A549 (cell line): ENCODE data around the gene IDH2. TPM values are rescaled to one million over a fixed set of nuclear protein-coding genes. Genes with fewer than 3 reads are reported as not detected.

ENCODE experiments used
- ATAC-seq, 2 experiments: fragments of 200-7000 bp in 1 of 2; fragments of >200 bp in 1 of 2; cut with Nextera tagmentation in 1 of 2; cut with Tn5 transposase in 1 of 2; 3 replicates each; pipeline versions ENCODE4 v1.8.0 to v1.9.1; 2018 to 2020; ENCODE audit warnings: mild to moderate bottlenecking in 1 of 2, moderate library complexity in 1 of 2
- CTCF ChIA-PET: fragments of 300-600 bp; sonication (Branson Sonifier 250); formaldehyde crosslinking; extraction: SDS; loops from one replicate; lab custom pipeline; 2021; ENCODE audit warnings: antibody characterized with exemption, inconsistent platforms; lab: Yijun Ruan, JAX
- POLR2A ChIA-PET: fragments of 350-600 bp; formaldehyde crosslinking; extraction: SDS; loops from one replicate; lab custom pipeline; 2021; ENCODE audit warnings: antibody characterized with exemption, inconsistent platforms; lab: Yijun Ruan, JAX
- DNase-seq, 2 experiments: peaks; one replicate each; pipeline versions ENCODE4 v3.0.0 to v3.0.0-alpha.2; 2011 to 2016; ENCODE audit warnings: low read depth in 1 of 2, low spot score in 1 of 2
- FAIRE-seq: peaks from 2 replicates; lab custom pipeline; 2011; peaks lifted over from hg19 to GRCh38; lab: Jason Lieb, UNC
- H3K27ac ChIP-seq, 2 experiments: fragments of >200 bp; sonication (Bioruptor Twin); formaldehyde crosslinking; 3 replicates each; pipeline ENCODE4 v1.5.1; 2016 to 2017
- H3K4me1 ChIP-seq: fragments of >200 bp; sonication (Bioruptor Twin); formaldehyde crosslinking; 3 replicates; pipeline ENCODE4 v1.6.1; 2016
- H3K4me2 ChIP-seq: fragments of >200 bp; sonication (Bioruptor Twin); formaldehyde crosslinking; 3 replicates; pipeline ENCODE4 v1.6.1; 2016
- H3K4me3 ChIP-seq: fragments of >200 bp; sonication (Bioruptor Twin); formaldehyde crosslinking; 3 replicates; pipeline ENCODE4 v1.5.1; 2016
- H3K9me3 ChIP-seq: fragments of >200 bp; sonication (Bioruptor Twin); formaldehyde crosslinking; 3 replicates; pipeline ENCODE4 v1.6.1; 2016
- BHLHE40 ChIP-seq: IDR thresholded peaks from 2 replicates; pipeline ENCODE4 v1.6.1; 2012; ENCODE audit warnings: low read depth, low read length, inconsistent platforms
- CBX2 ChIP-seq: fragments of 200-600 bp; sonication (generic); IDR thresholded peaks from 2 replicates; pipeline ENCODE4 v1.6.1; 2016; ENCODE audit warnings: low read depth, mild to moderate bottlenecking, borderline replicate concordance
- CBX8 ChIP-seq: fragments of 200-600 bp; sonication (generic); IDR thresholded peaks from 2 replicates; pipeline ENCODE4 v1.6.1; 2016
- CHD4 ChIP-seq: fragments of 200-600 bp; sonication (generic); IDR thresholded peaks from 2 replicates; pipeline ENCODE4 v1.6.1; 2016; ENCODE audit warnings: antibody characterized with exemption, mild to moderate bottlenecking, borderline replicate concordance
- EHF ChIP-seq: fragments of 250-450 bp; sonication (Bioruptor Pico); IDR thresholded peaks from 2 replicates; pipeline ENCODE4 v1.5.0; 2020; ENCODE audit warnings: mild to moderate bottlenecking
- ESRRA ChIP-seq: fragments of 150-350 bp; IDR thresholded peaks from 2 replicates; pipeline ENCODE4 v1.6.1; 2014; ENCODE audit warnings: mild to moderate bottlenecking, low read length, borderline replicate concordance
- FOSL2 ChIP-seq, 2 experiments: fragments of 450-650 bp in 1 of 2; fragments of >200 bp in 1 of 2; sonication (Bioruptor Twin) in 1 of 2; formaldehyde crosslinking; IDR thresholded peaks; 2 replicates each; pipeline versions ENCODE4 v1.5.0 to v1.6.1; 2016 to 2020; ENCODE audit warnings: mild to moderate bottlenecking in 1 of 2, moderate library complexity in 1 of 2
- GATA3 ChIP-seq: IDR thresholded peaks from 2 replicates; pipeline ENCODE4 v1.6.1; 2012; ENCODE audit warnings: borderline replicate concordance
- HDAC2 ChIP-seq: fragments of 200-600 bp; sonication (generic); IDR thresholded peaks from 2 replicates; pipeline ENCODE4 v1.6.1; 2016
- HEYL ChIP-seq: fragments of 250-450 bp; sonication (Bioruptor Pico); IDR thresholded peaks from 2 replicates; pipeline ENCODE4 v1.8.0; 2021; ENCODE audit warnings: mild to moderate bottlenecking, moderate library complexity
- HOXA7 ChIP-seq: fragments of 250-450 bp; sonication (Bioruptor Pico); IDR thresholded peaks from 2 replicates; pipeline ENCODE4 v1.5.0; 2020; ENCODE audit warnings: mild to moderate bottlenecking, moderate library complexity
- JUN ChIP-seq, 2 experiments: fragments of >200 bp; sonication (Bioruptor Twin); formaldehyde crosslinking; IDR thresholded peaks; 2 replicates in 1 of 2; 3 replicates in 1 of 2; pipeline ENCODE4 v1.6.1; 2016 to 2017
- KDM5A ChIP-seq: fragments of 200-600 bp; sonication (generic); IDR thresholded peaks from 2 replicates; pipeline ENCODE4 v1.6.1; 2016; ENCODE audit warnings: antibody characterized with exemption, mild to moderate bottlenecking
- NPAS2 ChIP-seq: fragments of 250-450 bp; sonication (Bioruptor Pico); IDR thresholded peaks from 2 replicates; pipeline ENCODE4 v1.8.0; 2022; ENCODE audit warnings: mild to moderate bottlenecking, moderate library complexity, borderline replicate concordance
- PHF8 ChIP-seq: fragments of 200-600 bp; sonication (generic); IDR thresholded peaks from 2 replicates; pipeline ENCODE4 v1.6.1; 2016; ENCODE audit warnings: low read depth, mild to moderate bottlenecking, antibody characterized with exemption, moderate library complexity, borderline replicate concordance
- RCOR1 ChIP-seq: fragments of 150-350 bp; IDR thresholded peaks from 2 replicates; pipeline ENCODE4 v1.6.1; 2014; ENCODE audit warnings: antibody characterized with exemption, low read length, low read depth
- TFCP2L1 ChIP-seq: fragments of 250-450 bp; sonication (Bioruptor Pico); IDR thresholded peaks from 2 replicates; pipeline ENCODE4 v1.5.0; 2021; ENCODE audit warnings: mild to moderate bottlenecking
- WGBS: methylation state at CpG from one replicate; pipeline ENCODE4 v1.1.6; 2017; ENCODE audit errors: missing lambda C conversion rate; 5-methylcytosine and 5-hydroxymethylcytosine counted together
- polyA plus RNA-seq, 4 experiments: library from polyadenylated mRNA; depleted of rRNA in 3 of 4; stranded (reverse); fragments of >200 nt; fragmentation: RNase III in 1 of 4; extraction: RNeasy Plus Mini Kit Qiagen cat#74134 plus additional on column Dnase treatment in 1 of 4; gene quantifications; 2 replicates in 3 of 4; 3 replicates in 1 of 4; pipeline ENCODE4 v1.2.3, GENCODE V29; 2011 to 2017
- TF ChIP-seq, protein P1 (sequence below): IDR thresholded peaks from 2 replicates; pipeline ENCODE4 v1.6.1; 2012
- TF ChIP-seq, protein P2 (sequence below): fragments of >200 bp; sonication (Bioruptor Twin); formaldehyde crosslinking; IDR thresholded peaks from 2 replicates; pipeline ENCODE4 v1.6.1; 2016

IDH2 gene
- polyA plus RNA-seq, 2 of the 4 experiments (the other 2 are of a cell fraction) = 31.8 to 32.8 TPM

DNA sequence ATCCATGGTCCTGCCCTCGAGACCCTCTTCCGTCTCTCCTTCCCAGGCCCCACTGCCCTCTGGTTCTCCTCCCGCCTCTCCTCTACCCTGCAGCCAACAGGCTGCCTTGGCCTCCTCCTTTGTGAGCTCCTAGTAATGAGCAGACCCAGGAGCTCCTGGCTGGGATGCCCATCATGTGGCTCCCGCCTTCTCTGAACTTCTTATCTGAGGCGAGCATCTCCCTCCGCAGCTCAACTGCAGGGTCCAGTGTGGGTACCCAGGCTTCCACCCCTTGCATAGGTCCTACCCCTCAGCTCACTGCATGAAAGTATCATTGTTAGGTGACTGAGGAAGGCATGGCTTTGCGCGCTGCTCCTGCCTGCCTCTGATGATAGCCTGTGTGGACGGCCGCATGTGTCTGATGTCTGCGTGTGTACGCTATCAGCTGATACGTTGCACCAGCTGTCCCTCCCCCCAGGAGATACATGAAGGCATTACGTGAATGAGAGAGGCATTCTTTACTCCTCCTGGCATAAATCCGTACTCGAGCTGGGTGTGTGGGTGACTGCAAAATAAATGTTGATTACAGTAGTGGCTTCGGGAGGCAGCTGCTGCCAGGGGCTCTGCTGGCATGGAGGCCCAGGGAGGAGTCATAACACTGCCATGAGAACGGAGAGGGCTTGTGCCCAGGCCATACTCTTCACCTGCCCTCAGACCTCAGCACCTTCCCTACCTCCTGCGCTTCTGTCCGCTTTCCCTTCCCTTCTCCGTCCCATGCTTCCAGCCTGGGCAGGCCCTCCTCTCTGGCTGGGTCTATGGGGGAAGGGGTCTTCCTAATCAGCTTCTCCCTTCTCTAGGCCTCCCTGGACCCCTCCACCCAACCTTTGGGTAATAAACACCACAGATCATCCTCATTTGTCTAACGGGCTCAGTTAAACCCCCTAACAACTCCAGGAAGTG lies 52.3 kb downstream of the IDH2 start:
- ATAC-seq (peak in 1 of 2 experiments; percentile 10; a peak in 3 of 6 replicates), FAIRE-seq (no peak)

DNA sequence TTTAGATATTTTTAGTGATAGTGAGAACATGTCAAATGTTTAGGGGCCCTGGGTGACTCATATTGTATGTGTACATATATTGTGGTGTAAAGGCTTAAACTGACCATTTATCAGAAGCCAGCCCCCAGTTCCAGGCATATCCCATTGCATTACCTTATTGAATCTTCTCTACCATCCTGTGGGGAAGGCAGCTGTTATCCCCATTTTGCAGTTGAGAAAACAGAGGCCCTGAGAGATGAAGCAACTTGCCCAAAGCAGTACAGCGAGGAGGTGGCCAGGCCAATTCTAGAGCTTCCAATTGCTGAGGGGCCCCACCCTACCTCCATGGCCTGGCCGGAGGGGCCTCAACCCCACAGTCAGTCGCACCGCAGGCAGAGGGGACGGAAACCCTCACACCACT lies 53.2 kb downstream of the IDH2 start:
- H3K4me2 ChIP-seq = no peak overlapping the region
- WGBS = 92% methylated on average over 5 of the region's 5 CpGs
- FAIRE-seq = no peak
- no peaks in the 10 kb centered on the region for H3K4me1 ChIP-seq
- ChIA-PET POLR2A (no interaction called here), CTCF (interaction anchor here (0.9 to 5.0 kb wide), 12 partner anchors 14 to 308 kb away, joined by 3 to 34 read pairs (median 4); no protein-coding TSS in a partner anchor)
- H3K27ac ChIP-seq = no peak overlapping the region
- TF ChIP-seq FOSL2 (IDR thresholded peaks at IDR 0.05) (no peak), FOSL2 (CRISPR knock-in tag; IDR thresholded peaks at IDR 0.05) (peak; percentile 5; the same call in 1 of the 2 replicates), BHLHE40 (no peak)
- TF ChIP-seq, protein P1, sequence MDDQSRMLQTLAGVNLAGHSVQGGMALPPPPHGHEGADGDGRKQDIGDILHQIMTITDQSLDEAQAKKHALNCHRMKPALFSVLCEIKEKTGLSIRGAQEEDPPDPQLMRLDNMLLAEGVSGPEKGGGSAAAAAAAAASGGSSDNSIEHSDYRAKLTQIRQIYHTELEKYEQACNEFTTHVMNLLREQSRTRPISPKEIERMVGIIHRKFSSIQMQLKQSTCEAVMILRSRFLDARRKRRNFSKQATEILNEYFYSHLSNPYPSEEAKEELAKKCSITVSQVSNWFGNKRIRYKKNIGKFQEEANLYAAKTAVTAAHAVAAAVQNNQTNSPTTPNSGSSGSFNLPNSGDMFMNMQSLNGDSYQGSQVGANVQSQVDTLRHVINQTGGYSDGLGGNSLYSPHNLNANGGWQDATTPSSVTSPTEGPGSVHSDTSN = no peak
- no peak overlapping the region for H3K4me3 ChIP-seq
- no peak for DNase-seq
- no peaks in the 10 kb centered on the region for H3K9me3 ChIP-seq
- ATAC-seq = no peak

More for the DNA sequence above, 52.3 kb downstream of the IDH2 start:
- ChIA-PET CTCF (interaction anchor here (0.8 to 5.0 kb wide), 9 partner anchors 13 to 297 kb away, joined by 3 to 34 read pairs (median 4); no protein-coding TSS in a partner anchor), POLR2A (no interaction called here)
- Histone ChIP-seq H3K27ac (no peak overlapping the region), H3K4me1 (peaks cover 8% of the 10 kb centered on the region), H3K9me3 (no peaks in the 10 kb centered on the region), H3K4me3 (no peak overlapping the region), H3K4me2 (no peak overlapping the region)
- DNase-seq = no peak
- WGBS = 88% methylated on average over 22 of the region's 22 CpGs
- TF ChIP-seq RCOR1 (no peak), GATA3 (no peak), TFCP2L1 (no peak), CHD4 (no peak), HDAC2 (no peak), ESRRA (no peak), HEYL (CRISPR knock-in tag) (no peak), CBX2 (no peak), PHF8 (no peak)
- TF ChIP-seq, protein P2, sequence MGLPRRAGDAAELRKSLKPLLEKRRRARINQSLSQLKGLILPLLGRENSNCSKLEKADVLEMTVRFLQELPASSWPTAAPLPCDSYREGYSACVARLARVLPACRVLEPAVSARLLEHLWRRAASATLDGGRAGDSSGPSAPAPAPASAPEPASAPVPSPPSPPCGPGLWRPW = no peak

DNA sequence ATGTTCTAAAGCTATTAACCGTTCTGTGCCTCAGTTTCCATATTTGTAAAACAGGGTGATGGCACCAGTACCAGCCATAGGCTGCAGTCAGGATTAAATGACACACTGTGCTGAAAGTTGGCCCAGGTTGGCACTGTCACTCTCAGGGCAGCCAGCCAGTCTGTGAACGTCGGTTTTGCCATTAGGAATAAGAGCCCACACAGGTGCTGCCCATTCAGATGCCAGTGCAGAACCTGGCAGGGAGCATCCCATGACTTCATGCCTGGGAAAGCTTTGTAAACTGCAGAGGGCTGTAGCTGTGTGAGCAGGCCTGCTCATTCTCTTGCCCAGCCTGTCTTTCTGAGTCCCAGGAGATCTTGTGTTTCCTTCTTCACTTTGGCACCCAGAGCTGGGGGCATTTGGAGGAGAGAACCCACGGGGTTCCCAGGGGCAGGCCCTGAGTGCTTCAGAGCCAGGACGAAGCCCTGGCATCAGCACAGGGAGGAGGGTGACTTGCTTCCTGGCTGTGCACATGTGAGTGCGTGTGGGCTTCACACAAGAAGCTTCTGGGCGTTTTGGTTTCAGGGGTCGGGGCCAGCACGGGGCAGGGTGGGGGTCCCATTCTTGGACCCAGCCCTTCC lies 54.2 kb downstream of the IDH2 start:
- no peak for FAIRE-seq
- ChIA-PET POLR2A (no interaction called here), CTCF (interaction anchor here (0.5 to 5.0 kb wide), 13 partner anchors 15 to 323 kb away, joined by 3 to 34 read pairs (median 4); no protein-coding TSS in a partner anchor)
- Histone ChIP-seq H3K9me3 (no peaks in the 10 kb centered on the region), H3K4me2 (no peak overlapping the region), H3K4me3 (no peak overlapping the region), H3K4me1 (no peaks in the 10 kb centered on the region), H3K27ac (no peak overlapping the region)
- no peak for ATAC-seq
- WGBS = 85% methylated on average over 9 of the region's 9 CpGs
- TF ChIP-seq, protein P2 = no peak
- no peak for TF ChIP-seq CBX8
- TF ChIP-seq RCOR1 = no peak
- TF ChIP-seq NPAS2 (CRISPR knock-in tag) = no peak
- no peak for TF ChIP-seq HOXA7
- no peak for TF ChIP-seq KDM5A
- no peak for TF ChIP-seq TFCP2L1
- no peak for TF ChIP-seq JUN (IDR thresholded peaks at IDR 0.05)
- TF ChIP-seq ESRRA = no peak
- no peak for TF ChIP-seq CBX2
- TF ChIP-seq EHF (CRISPR knock-in tag) = no peak
- no peak for DNase-seq
